T47D (cell line): Measurements from ENCODE around the gene GALNT10.
A peak's percentile ranks its signal among the peaks of the same experiment; 100 is the strongest.

Source experiments
- DNase-seq, 2 experiments: peaks; one replicate each; pipeline versions ENCODE4 v3.0.0 to v3.0.0-alpha.2; 2011 to 2012; ENCODE audit warnings: low read depth in 1 of 2, low spot score in 1 of 2
- JUND ChIP-seq: IDR thresholded peaks from 2 replicates; pipeline ENCODE4 v1.6.1; 2012; ENCODE audit warnings: low read depth
- in situ Hi-C: cut with HindIII; loops from 2 replicates; pipeline ENCODE4 v1.10.0; 2016; ENCODE audit warnings: low sequenced_read_pairs, low pct_unique_long_range_greater_than_20kb

Gene GALNT10

GRCh38 chr5:154164249-154164581 is 26.3 kb upstream of the GALNT10 start:
- in situ Hi-C loops: no loop called here
- DNase-seq: no peak
- no peak for TF ChIP-seq JUND

GRCh38 chr5:154165886-154166285 is 24.6 kb upstream of the GALNT10 start:
- DNase-seq: no peak
- in situ Hi-C loops: no loop called here
- no peak for TF ChIP-seq JUND

- in situ Hi-C loops: no loop called here
- no peak for TF ChIP-seq JUND
- no peak for DNase-seq
Measured at GRCh38 chr5:154166901-154167791, 23.4 kb upstream of the GALNT10 start.

- no peak for DNase-seq
- in situ Hi-C loops: no loop called here
- TF ChIP-seq JUND: no peak
Measured at GRCh38 chr5:154168395-154168794, 22.1 kb upstream of the GALNT10 start.

GRCh38 chr5:154172785-154173184 is 17.7 kb upstream of the GALNT10 start:
- no peak for DNase-seq
- TF ChIP-seq JUND: no peak
- in situ Hi-C loops: no loop called here

GRCh38 chr5:154174091-154174490 is 16.4 kb upstream of the GALNT10 start:
- no peak for DNase-seq
- in situ Hi-C loops: no loop called here
- no peak for TF ChIP-seq JUND

GRCh38 chr5:154176181-154176580 is 14.4 kb upstream of the GALNT10 start:
- TF ChIP-seq JUND: no peak
- peak in 1 of 2 experiments; percentile 38 for DNase-seq
- in situ Hi-C loops: no loop called here

GRCh38 chr5:154178661-154179060 is 11.9 kb upstream of the GALNT10 start:
- DNase-seq: no peak
- in situ Hi-C loops: no loop called here
- no peak for TF ChIP-seq JUND

GRCh38 chr5:154179846-154180710 is 10.5 kb upstream of the GALNT10 start:
- no peak for TF ChIP-seq JUND
- DNase-seq: peak; percentile 61 to 85
- in situ Hi-C loops: no loop called here

GRCh38 chr5:154181161-154181560 is 9.4 kb upstream of the GALNT10 start:
- in situ Hi-C loops: no loop called here
- TF ChIP-seq JUND: no peak
- no peak for DNase-seq

GRCh38 chr5:154189256-154189818 is 1.2 kb upstream of the GALNT10 start:
- no peak for TF ChIP-seq JUND
- in situ Hi-C loops: no loop called here
- peak in 1 of 2 experiments; percentile 53 for DNase-seq

GRCh38 chr5:154189819-154190594 is 526 bp upstream of the GALNT10 start:
- in situ Hi-C loops: no loop called here
- peak; percentile 91 to 96 for DNase-seq
- no peak for TF ChIP-seq JUND
